ENCODE data around the gene CLRN2.

DNA sequence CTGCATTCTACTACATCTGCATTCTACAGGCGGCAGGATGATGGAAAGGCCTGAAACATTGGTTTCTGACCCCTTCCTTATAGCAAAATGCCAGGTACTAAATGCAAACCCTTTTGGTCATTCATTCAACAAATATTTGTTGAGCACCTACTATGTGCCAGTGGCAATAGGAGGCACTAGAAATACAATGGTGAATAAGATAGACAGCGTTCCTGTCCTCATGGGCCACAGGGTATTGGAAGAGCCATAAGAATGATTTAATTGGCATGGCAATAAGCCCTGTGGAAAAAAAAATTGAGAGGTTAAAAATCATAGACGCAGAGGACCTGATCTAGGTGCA is 44.7 kb downstream of the CLRN2 start:
- TF ChIP-seq POLR2A (IDR thresholded peaks at IDR 0.05), result no peak
- TF ChIP-seq, protein P1, sequence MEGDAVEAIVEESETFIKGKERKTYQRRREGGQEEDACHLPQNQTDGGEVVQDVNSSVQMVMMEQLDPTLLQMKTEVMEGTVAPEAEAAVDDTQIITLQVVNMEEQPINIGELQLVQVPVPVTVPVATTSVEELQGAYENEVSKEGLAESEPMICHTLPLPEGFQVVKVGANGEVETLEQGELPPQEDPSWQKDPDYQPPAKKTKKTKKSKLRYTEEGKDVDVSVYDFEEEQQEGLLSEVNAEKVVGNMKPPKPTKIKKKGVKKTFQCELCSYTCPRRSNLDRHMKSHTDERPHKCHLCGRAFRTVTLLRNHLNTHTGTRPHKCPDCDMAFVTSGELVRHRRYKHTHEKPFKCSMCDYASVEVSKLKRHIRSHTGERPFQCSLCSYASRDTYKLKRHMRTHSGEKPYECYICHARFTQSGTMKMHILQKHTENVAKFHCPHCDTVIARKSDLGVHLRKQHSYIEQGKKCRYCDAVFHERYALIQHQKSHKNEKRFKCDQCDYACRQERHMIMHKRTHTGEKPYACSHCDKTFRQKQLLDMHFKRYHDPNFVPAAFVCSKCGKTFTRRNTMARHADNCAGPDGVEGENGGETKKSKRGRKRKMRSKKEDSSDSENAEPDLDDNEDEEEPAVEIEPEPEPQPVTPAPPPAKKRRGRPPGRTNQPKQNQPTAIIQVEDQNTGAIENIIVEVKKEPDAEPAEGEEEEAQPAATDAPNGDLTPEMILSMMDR (IDR thresholded peaks at IDR 0.05), result no peak
